HG03342 (cell line): Measurements from ENCODE around the gene GNAT3.

Experiments used
- ATAC-seq: cut with Tn5 transposase; IDR thresholded peaks from one replicate; pipeline ENCODE4 v1.9.1; 2021; ENCODE audit warnings: mild to moderate bottlenecking, moderate library complexity; ENCODE audit not compliant: unreplicated experiment

GNAT3 gene

GRCh38 chr7:80428161-80429054 is 83.5 kb downstream of the GNAT3 start:
- ATAC-seq = peak; percentile 73

DNA sequence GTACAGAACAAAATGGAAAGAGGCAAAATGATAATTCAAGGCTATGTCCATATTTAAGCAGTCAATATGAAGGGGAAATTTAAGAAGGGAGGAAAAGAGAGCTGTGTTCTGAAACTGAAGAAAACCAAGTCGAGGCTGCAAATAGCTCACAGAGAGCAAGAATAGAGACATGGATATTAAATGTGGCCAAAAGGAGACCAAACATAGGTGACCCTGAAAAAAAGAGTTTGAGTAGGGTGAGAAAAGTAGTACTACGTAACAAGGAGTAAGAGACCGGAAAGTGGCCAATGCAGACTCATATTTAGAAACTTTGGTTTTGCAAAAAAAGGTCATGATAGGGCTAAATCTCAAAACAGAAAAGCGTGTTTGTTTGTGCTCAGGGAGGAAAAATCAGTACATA is 84.6 kb downstream of the GNAT3 start:
- no peak for ATAC-seq

DNA sequence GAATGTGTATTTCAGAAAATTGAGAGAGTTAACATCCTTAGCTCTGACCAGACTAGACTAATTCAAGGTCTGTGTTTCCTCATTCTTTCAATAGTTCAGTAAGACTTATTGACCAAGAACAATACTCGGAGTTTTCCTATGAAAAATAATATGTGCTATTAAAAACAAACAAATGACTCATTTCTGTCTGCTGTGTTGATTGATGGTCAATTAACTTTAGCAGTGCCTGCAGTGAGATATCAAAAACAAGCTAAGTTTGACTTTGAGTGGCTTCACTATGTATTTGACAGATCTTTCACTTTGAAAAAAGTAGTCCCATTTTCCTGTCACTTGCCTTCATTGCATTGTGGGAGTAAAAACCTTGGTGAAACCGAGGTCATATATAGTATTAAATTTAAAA is 91.0 kb downstream of the GNAT3 start:
- no peak for ATAC-seq

GRCh38 chr7:80417211-80417793 is 94.6 kb downstream of the GNAT3 start:
- ATAC-seq = no peak

GRCh38 chr7:80415522-80415921 is 96.3 kb downstream of the GNAT3 start:
- ATAC-seq = no peak

DNA sequence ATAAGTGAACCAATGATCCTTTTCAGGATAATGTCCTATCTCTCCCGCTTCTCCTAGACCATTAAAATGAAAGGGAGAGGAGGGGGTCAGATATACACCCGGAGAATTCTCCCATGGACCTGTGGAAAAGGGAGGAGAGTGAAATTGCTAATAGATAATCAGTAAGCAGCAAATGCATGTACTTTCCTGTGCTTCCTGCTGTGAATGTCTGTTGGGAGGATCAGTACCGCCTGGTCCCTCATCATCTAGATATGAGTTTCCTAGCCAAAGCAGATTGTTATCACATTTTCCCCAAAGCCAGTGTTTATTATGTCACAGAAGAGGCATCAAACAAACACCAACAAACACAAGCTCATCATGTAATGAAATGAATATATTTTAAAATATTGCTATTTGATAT is 96.8 kb downstream of the GNAT3 start:
- no peak for ATAC-seq

- ATAC-seq = no peak
Measured at GRCh38 chr7:80414331-80414730, 97.5 kb downstream of the GNAT3 start.

GRCh38 chr7:80413383-80413945 is 98.4 kb downstream of the GNAT3 start:
- no peak for ATAC-seq

- ATAC-seq = no peak
Measured at GRCh38 chr7:80412842-80413241, 99.0 kb downstream of the GNAT3 start.

DNA sequence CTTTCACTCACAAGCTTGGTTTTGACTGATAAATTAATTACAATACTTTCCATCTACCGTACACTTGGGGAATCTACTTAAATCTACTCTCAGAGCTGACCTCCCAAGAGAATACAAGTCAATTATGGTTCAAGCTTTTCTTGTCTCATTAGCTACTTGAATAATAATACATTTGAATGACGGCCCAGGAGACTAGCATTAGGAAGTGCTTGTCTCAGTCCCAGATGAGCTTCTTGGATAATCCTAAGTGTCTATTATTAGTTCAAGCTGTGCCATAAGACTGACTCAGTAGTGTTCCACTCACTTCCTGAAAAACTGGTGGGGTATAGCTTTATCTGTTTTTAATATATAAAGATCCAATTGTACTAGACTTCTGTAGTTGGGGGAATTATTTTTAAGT is 100.2 kb downstream of the GNAT3 start:
- no peak for ATAC-seq

DNA sequence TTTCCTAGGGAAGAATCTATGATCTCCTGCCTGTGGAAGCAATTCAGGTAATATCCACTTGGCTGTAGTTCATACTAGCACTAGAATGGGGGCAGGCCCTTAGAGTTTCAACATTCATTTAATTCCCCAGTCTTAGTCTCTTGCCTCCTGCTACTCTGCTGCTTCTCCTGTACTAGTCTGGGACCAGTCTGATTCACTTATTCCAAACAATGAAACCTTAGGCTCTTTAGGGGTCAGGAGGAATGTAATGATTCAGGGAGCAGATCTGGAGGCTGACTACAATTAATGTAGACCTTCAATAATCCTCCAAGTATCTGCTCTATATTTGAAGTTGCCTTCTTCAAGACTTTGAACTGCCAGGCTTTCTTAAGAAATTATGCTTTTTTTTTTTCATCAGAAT is 101.8 kb downstream of the GNAT3 start:
- ATAC-seq = no peak
